Choroid plexus epithelial cell (primary cell): ENCODE data around the gene HOXA9.

Experiments
- DNase-seq: peaks from one replicate; pipeline ENCODE4 v3.0.0-alpha.2; 2010; ENCODE audit warnings: low read depth
- H3K4me3 ChIP-seq: 2 replicates; pipeline ENCODE4 v1.5.1; 2011; ENCODE audit warnings: low read depth, mild to moderate bottlenecking, control low read depth, low read length, moderate library complexity
- TF ChIP-seq, protein P1 (sequence below): conservative IDR thresholded peaks from 2 replicates; pipeline ENCODE4 v1.5.1; 2011; ENCODE audit warnings: low read depth, mild to moderate bottlenecking, control low read depth, inconsistent platforms, low read length, moderate library complexity

HOXA9 gene

DNA sequence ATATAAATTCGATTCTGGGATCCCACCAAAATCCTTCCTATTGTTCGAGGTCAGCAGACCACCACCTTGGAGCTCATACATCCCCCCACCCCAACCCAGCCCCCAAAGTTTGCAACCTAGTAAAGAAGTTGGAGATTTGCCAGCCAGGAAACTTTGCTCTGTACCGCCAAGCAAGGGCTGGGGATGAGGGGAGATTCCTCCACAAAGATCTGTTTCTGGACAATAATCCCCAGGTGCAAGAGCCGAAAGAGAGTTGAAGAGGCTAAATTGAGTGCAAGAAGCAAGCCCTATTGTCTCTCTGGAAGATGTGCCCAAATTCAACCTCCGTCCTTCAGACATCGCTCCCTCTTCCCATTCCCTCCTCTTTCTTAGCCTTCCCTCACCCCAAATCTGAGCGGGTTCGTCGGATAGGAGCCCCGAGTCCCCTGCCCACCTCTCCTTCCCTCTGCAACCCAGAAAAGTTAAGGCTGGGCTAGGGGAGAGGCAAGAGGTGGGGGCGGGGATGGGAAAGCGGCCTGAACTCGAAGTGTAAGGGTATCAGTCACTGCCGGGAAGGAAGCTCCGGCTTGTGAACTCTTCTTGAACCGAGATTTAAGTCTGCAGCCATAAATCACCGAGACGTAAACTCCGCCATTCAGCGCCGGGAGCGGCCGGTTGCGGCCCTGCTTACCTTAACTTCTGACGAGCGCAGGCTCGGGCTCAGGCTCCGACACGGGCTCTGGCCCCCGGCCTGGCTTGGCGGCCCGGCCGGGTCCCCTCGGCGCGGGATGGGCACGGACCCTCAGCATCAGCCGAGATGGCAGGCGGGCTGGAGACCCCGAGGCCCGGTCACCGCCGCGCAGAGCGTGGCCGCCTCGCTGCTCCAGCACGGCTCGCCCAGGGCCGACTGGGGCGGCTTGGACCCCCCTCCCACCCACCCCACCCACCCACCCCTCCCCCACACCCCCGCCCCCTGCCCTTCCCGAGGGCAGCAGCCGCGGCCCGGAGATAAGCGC is 52.1 kb downstream of the HOXA9 start:
- no peak overlapping the region for H3K4me3 ChIP-seq
- TF ChIP-seq, protein P1, sequence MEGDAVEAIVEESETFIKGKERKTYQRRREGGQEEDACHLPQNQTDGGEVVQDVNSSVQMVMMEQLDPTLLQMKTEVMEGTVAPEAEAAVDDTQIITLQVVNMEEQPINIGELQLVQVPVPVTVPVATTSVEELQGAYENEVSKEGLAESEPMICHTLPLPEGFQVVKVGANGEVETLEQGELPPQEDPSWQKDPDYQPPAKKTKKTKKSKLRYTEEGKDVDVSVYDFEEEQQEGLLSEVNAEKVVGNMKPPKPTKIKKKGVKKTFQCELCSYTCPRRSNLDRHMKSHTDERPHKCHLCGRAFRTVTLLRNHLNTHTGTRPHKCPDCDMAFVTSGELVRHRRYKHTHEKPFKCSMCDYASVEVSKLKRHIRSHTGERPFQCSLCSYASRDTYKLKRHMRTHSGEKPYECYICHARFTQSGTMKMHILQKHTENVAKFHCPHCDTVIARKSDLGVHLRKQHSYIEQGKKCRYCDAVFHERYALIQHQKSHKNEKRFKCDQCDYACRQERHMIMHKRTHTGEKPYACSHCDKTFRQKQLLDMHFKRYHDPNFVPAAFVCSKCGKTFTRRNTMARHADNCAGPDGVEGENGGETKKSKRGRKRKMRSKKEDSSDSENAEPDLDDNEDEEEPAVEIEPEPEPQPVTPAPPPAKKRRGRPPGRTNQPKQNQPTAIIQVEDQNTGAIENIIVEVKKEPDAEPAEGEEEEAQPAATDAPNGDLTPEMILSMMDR, result no peak
- DNase-seq, result no peak
